Dendritic cell treated with granulocyte-macrophage colony-stimulating factor and Interleukin-4, amounts not matched to agents 40 ng/mL and 50 ng/mL, for 4 days (primary cell): ENCODE results near the gene ENDOV.

ENCODE experiments used
- H3K27ac Mint-ChIP-seq: one replicate; pipeline ENCODE4 v1.8.0; 2022; ENCODE audit warnings: mild to moderate bottlenecking, mixed read lengths
- H3K27me3 Mint-ChIP-seq: one replicate; pipeline ENCODE4 v1.8.0; 2022; ENCODE audit warnings: mild to moderate bottlenecking, mixed read lengths
- H3K36me3 Mint-ChIP-seq: one replicate; pipeline ENCODE4 v1.8.0; 2022; ENCODE audit warnings: low read depth, mixed read lengths
- H3K4me1 Mint-ChIP-seq: one replicate; pipeline ENCODE4 v1.8.0; 2022; ENCODE audit warnings: low read depth, mixed read lengths
- H3K4me3 Mint-ChIP-seq: one replicate; pipeline ENCODE4 v1.8.0; 2022; ENCODE audit warnings: mild to moderate bottlenecking, moderate library complexity, mixed read lengths
- H3K9me3 Mint-ChIP-seq: one replicate; pipeline ENCODE4 v1.8.0; 2022; ENCODE audit warnings: mixed read lengths
- intact Hi-C: fragments of 100-400 bp; cut with micrococcal nuclease; formaldehyde crosslinking; loops from one replicate; pipeline ENCODE4 v1.15.0; 2022

The ENDOV gene

DNA sequence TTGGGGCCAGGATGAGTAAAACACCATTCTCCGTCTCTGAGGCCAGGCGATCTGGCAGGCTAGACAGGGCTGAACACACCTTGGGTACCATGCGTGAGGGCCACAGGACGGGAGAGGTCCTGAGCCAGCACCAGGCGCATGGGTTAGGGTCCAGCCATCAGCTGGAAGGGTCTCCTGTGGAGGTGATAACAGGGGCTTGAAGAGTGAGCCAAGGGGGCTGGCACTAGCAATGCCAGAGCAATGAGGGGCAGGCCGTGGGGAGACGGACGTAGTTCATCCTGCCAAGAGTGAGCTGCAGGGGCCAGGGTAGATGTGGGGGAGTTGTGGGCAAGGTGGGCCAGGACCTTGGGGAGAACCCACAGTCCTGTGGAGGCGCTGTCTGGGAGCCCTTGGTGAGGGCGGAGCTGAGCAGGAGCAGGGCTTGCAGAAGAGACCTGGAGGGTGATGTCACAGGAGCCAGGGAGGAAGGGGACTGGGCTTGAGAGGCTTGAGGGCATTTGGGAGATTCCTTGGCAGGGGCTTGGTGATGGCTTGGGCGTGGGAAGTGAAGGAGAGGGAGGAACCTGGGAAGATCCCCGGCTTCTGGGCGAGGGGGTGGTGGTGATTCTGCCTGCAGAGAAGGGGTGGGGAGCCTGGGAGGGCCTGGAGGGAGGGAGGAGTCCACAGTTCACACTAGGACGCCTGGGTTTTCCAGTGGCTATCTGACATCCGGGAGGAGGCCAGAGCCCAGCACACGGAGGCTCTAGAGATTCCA lies 67.8 kb downstream of the ENDOV start:
- Mint-ChIP-seq H3K4me3 (no peak overlapping the region), H3K27me3 (peaks cover 85% of the 10 kb centered on the region), H3K36me3 (no peaks in the 10 kb centered on the region), H3K4me1 (no peaks in the 10 kb centered on the region), H3K27ac (no peak overlapping the region), H3K9me3 (no peaks in the 10 kb centered on the region)
- intact Hi-C loops: no loop called here

DNA sequence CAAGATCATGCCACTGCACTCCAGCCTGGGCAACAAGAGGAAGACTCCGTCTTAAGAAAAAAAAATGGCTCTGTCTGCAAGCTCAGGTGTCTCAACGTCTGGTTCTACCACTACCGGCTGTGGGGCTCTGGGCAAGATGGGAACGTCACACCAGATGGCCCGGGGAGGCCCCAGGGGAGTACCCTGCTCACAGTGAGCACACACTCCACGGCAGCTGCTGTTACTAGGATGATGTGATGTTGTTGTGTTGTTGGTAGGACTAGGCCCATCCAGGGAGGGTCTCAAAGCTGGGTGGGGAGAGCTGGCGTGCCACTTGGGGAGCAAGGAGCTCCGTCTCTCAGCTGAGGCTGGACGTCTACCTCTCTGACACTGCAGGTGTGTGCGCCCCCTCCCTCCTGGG lies 70.9 kb downstream of the ENDOV start:
- Mint-ChIP-seq H3K9me3 (no peaks in the 10 kb centered on the region), H3K4me3 (no peak overlapping the region), H3K4me1 (no peaks in the 10 kb centered on the region), H3K27me3 (peaks cover 62% of the 10 kb centered on the region), H3K36me3 (no peaks in the 10 kb centered on the region), H3K27ac (no peak overlapping the region)
- intact Hi-C loops: no loop called here

DNA sequence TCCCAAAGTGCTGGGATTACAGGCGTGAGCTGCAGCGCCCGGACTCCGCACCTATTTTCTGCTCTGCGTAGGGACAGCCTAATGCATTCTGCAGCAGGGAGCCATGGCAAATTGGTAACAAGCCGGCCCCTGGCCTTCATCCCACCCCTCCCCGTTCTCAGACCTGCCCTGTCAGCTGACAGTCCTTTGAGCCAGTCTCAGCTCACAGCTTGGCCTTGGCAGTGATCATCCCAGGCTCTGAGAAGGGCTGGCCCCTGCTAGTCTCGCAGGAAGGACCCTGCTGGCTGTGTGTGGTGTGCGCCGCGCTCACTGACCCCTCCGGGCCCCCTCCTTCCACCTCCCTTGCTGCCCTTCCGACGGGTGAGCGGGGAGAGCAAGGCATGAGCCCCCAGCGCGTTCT lies 71.7 kb downstream of the ENDOV start:
- intact Hi-C loops: no loop called here
- no peak overlapping the region for H3K4me3 Mint-ChIP-seq
- no peaks in the 10 kb centered on the region for H3K4me1 Mint-ChIP-seq
- no peaks in the 10 kb centered on the region for H3K9me3 Mint-ChIP-seq
- peaks cover 61% of the 10 kb centered on the region for H3K27me3 Mint-ChIP-seq
- no peaks in the 10 kb centered on the region for H3K36me3 Mint-ChIP-seq
- no peak overlapping the region for H3K27ac Mint-ChIP-seq

DNA sequence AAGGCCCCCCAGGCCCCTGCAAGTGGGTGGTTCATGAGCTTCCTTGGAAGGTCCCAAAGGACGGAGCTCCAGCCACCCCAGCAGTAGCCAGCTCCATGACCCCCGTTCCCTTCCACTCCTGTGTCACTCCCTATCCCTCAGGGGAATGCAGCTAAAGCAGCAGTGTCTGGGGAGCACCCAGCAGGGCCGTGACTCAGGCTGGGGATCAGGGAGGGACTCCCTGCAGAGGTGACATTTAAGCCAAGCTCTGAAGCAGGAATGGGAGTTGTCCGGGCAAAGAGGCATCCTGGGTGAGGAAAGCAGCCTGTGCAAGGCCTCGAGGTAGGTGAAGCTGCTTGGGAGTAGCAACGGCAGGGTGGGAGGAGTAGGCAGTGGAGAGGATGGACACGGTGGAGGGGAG lies 72.5 kb downstream of the ENDOV start:
- H3K36me3 Mint-ChIP-seq: no peaks in the 10 kb centered on the region
- H3K27ac Mint-ChIP-seq: no peak overlapping the region
- H3K4me3 Mint-ChIP-seq: no peak overlapping the region
- H3K4me1 Mint-ChIP-seq: no peaks in the 10 kb centered on the region
- peaks cover 58% of the 10 kb centered on the region for H3K27me3 Mint-ChIP-seq
- H3K9me3 Mint-ChIP-seq: no peaks in the 10 kb centered on the region
- intact Hi-C loops: no loop called here
